A549 (cell line): ENCODE results near the gene PAQR5. TPM values are rescaled to one million over a fixed set of nuclear protein-coding genes. Genes with fewer than 3 reads are reported as not detected.
A peak's percentile ranks its signal among the peaks of the same experiment; 100 is the strongest.

Experiments used
- ATAC-seq, 2 experiments: fragments of 200-7000 bp in 1 of 2; fragments of >200 bp in 1 of 2; cut with Nextera tagmentation in 1 of 2; cut with Tn5 transposase in 1 of 2; 3 replicates each; pipeline versions ENCODE4 v1.8.0 to v1.9.1; 2018 to 2020; ENCODE audit warnings: mild to moderate bottlenecking in 1 of 2, moderate library complexity in 1 of 2
- CTCF ChIA-PET: fragments of 300-600 bp; sonication (Branson Sonifier 250); formaldehyde crosslinking; extraction: SDS; loops from one replicate; lab custom pipeline; 2021; ENCODE audit warnings: antibody characterized with exemption, inconsistent platforms; lab: Yijun Ruan, JAX
- POLR2A ChIA-PET: fragments of 350-600 bp; formaldehyde crosslinking; extraction: SDS; loops from one replicate; lab custom pipeline; 2021; ENCODE audit warnings: antibody characterized with exemption, inconsistent platforms; lab: Yijun Ruan, JAX
- DNase-seq, 2 experiments: peaks; one replicate each; pipeline versions ENCODE4 v3.0.0 to v3.0.0-alpha.2; 2011 to 2016; ENCODE audit warnings: low read depth in 1 of 2, low spot score in 1 of 2
- FAIRE-seq: peaks from 2 replicates; lab custom pipeline; 2011; peaks lifted over from hg19 to GRCh38; lab: Jason Lieb, UNC
- H3K27ac ChIP-seq, 2 experiments: fragments of >200 bp; sonication (Bioruptor Twin); formaldehyde crosslinking; 3 replicates each; pipeline ENCODE4 v1.5.1; 2016 to 2017
- H3K4me1 ChIP-seq: fragments of >200 bp; sonication (Bioruptor Twin); formaldehyde crosslinking; 3 replicates; pipeline ENCODE4 v1.6.1; 2016
- H3K4me2 ChIP-seq: fragments of >200 bp; sonication (Bioruptor Twin); formaldehyde crosslinking; 3 replicates; pipeline ENCODE4 v1.6.1; 2016
- H3K4me3 ChIP-seq: fragments of >200 bp; sonication (Bioruptor Twin); formaldehyde crosslinking; 3 replicates; pipeline ENCODE4 v1.5.1; 2016
- H3K9me3 ChIP-seq: fragments of >200 bp; sonication (Bioruptor Twin); formaldehyde crosslinking; 3 replicates; pipeline ENCODE4 v1.6.1; 2016
- BHLHE40 ChIP-seq: IDR thresholded peaks from 2 replicates; pipeline ENCODE4 v1.6.1; 2012; ENCODE audit warnings: low read depth, low read length, inconsistent platforms
- CBX2 ChIP-seq: fragments of 200-600 bp; sonication (generic); IDR thresholded peaks from 2 replicates; pipeline ENCODE4 v1.6.1; 2016; ENCODE audit warnings: low read depth, mild to moderate bottlenecking, borderline replicate concordance
- CEBPB ChIP-seq, 2 experiments: fragments of >200 bp in 1 of 2; sonication (Bioruptor Twin) in 1 of 2; formaldehyde crosslinking in 1 of 2; IDR thresholded peaks; 2 replicates each; pipeline ENCODE4 v1.6.1; 2012 to 2016
- CTCF ChIP-seq: fragments of >200 bp; sonication (Bioruptor Twin); formaldehyde crosslinking; IDR thresholded peaks from 3 replicates; pipeline ENCODE4 v1.5.1; 2016
- E2F6 ChIP-seq: IDR thresholded peaks from 2 replicates; pipeline ENCODE4 v1.6.1; 2012; ENCODE audit warnings: low read depth, borderline replicate concordance
- ELK1 ChIP-seq: fragments of 150-350 bp; IDR thresholded peaks from 2 replicates; pipeline ENCODE4 v1.6.1; 2014; ENCODE audit warnings: low read depth, mild to moderate bottlenecking, low read length
- FOSL2 ChIP-seq, 2 experiments: fragments of 450-650 bp in 1 of 2; fragments of >200 bp in 1 of 2; sonication (Bioruptor Twin) in 1 of 2; formaldehyde crosslinking; IDR thresholded peaks; 2 replicates each; pipeline versions ENCODE4 v1.5.0 to v1.6.1; 2016 to 2020; ENCODE audit warnings: mild to moderate bottlenecking in 1 of 2, moderate library complexity in 1 of 2
- GATA3 ChIP-seq: IDR thresholded peaks from 2 replicates; pipeline ENCODE4 v1.6.1; 2012; ENCODE audit warnings: borderline replicate concordance
- HES2 ChIP-seq: fragments of >200 bp; sonication (Bioruptor Twin); formaldehyde crosslinking; IDR thresholded peaks from 2 replicates; pipeline ENCODE4 v1.6.1; 2016
- HEYL ChIP-seq: fragments of 250-450 bp; sonication (Bioruptor Pico); IDR thresholded peaks from 2 replicates; pipeline ENCODE4 v1.8.0; 2021; ENCODE audit warnings: mild to moderate bottlenecking, moderate library complexity
- HOXB13 ChIP-seq: fragments of 250-450 bp; sonication (Bioruptor Pico); IDR thresholded peaks from 2 replicates; pipeline ENCODE4 v1.5.0; 2020; ENCODE audit warnings: low read depth, mild to moderate bottlenecking, moderate library complexity
- JUN ChIP-seq, 2 experiments: fragments of >200 bp; sonication (Bioruptor Twin); formaldehyde crosslinking; IDR thresholded peaks; 2 replicates in 1 of 2; 3 replicates in 1 of 2; pipeline ENCODE4 v1.6.1; 2016 to 2017
- MAX ChIP-seq: IDR thresholded peaks from 2 replicates; pipeline ENCODE4 v1.6.1; 2012
- MAZ ChIP-seq: fragments of 150-350 bp; IDR thresholded peaks from 2 replicates; pipeline ENCODE4 v1.6.1; 2014; ENCODE audit warnings: antibody characterized with exemption, low read depth, low read length, borderline replicate concordance
- MYC ChIP-seq: IDR thresholded peaks from 2 replicates; pipeline ENCODE4 v1.6.1; 2012; ENCODE audit warnings: mild to moderate bottlenecking, inconsistent platforms, low read length, improper control_type of control experiment, borderline replicate concordance
- NFE2L2 ChIP-seq: fragments of 150-350 bp; conservative IDR thresholded peaks from 2 replicates; pipeline ENCODE4 v1.6.1; 2014; ENCODE audit warnings: low read length
- NPAS2 ChIP-seq: fragments of 250-450 bp; sonication (Bioruptor Pico); IDR thresholded peaks from 2 replicates; pipeline ENCODE4 v1.8.0; 2022; ENCODE audit warnings: mild to moderate bottlenecking, moderate library complexity, borderline replicate concordance
- NR3C1 ChIP-seq: fragments of >200 bp; sonication (Bioruptor Twin); formaldehyde crosslinking; IDR thresholded peaks from 3 replicates; pipeline ENCODE4 v1.6.1; 2017
- POLR2A ChIP-seq: IDR thresholded peaks from 2 replicates; pipeline ENCODE4 v1.6.1; 2012; ENCODE audit warnings: mild to moderate bottlenecking, low read length
- RAD21 ChIP-seq, 2 experiments: fragments of >200 bp in 1 of 2; sonication (Bioruptor Twin) in 1 of 2; formaldehyde crosslinking in 1 of 2; IDR thresholded peaks in 1 of 2; conservative IDR thresholded peaks in 1 of 2; 2 replicates in 1 of 2; 3 replicates in 1 of 2; pipeline ENCODE4 v1.6.1; 2012 to 2018; ENCODE audit warnings: inconsistent platforms in 1 of 2
- RFX5 ChIP-seq: fragments of 450-650 bp; IDR thresholded peaks from 2 replicates; pipeline ENCODE4 v1.7.1; 2014; ENCODE audit warnings: antibody characterized with exemption, mild to moderate bottlenecking, moderate library complexity
- SMC3 ChIP-seq: fragments of >200 bp; sonication (Bioruptor Twin); formaldehyde crosslinking; IDR thresholded peaks from 3 replicates; pipeline ENCODE4 v1.6.1; 2018; ENCODE audit warnings: inconsistent platforms
- USF2 ChIP-seq: fragments of 450-650 bp; IDR thresholded peaks from 2 replicates; pipeline ENCODE4 v1.6.1; 2014; ENCODE audit warnings: antibody characterized with exemption
- ZSCAN20 ChIP-seq: fragments of 250-450 bp; sonication (Bioruptor Pico); IDR thresholded peaks from 2 replicates; pipeline ENCODE4 v1.8.0; 2022; ENCODE audit warnings: mild to moderate bottlenecking, moderate library complexity
- WGBS: methylation state at CpG from one replicate; pipeline ENCODE4 v1.1.6; 2017; ENCODE audit errors: missing lambda C conversion rate; 5-methylcytosine and 5-hydroxymethylcytosine counted together
- polyA plus RNA-seq, 4 experiments: library from polyadenylated mRNA; depleted of rRNA in 3 of 4; stranded (reverse); fragments of >200 nt; fragmentation: RNase III in 1 of 4; extraction: RNeasy Plus Mini Kit Qiagen cat#74134 plus additional on column Dnase treatment in 1 of 4; gene quantifications; 2 replicates in 3 of 4; 3 replicates in 1 of 4; pipeline ENCODE4 v1.2.3, GENCODE V29; 2011 to 2017

Gene PAQR5
- polyA plus RNA-seq, 2 of the 4 experiments (the other 2 are of a cell fraction) = 104 to 114 TPM

DNA sequence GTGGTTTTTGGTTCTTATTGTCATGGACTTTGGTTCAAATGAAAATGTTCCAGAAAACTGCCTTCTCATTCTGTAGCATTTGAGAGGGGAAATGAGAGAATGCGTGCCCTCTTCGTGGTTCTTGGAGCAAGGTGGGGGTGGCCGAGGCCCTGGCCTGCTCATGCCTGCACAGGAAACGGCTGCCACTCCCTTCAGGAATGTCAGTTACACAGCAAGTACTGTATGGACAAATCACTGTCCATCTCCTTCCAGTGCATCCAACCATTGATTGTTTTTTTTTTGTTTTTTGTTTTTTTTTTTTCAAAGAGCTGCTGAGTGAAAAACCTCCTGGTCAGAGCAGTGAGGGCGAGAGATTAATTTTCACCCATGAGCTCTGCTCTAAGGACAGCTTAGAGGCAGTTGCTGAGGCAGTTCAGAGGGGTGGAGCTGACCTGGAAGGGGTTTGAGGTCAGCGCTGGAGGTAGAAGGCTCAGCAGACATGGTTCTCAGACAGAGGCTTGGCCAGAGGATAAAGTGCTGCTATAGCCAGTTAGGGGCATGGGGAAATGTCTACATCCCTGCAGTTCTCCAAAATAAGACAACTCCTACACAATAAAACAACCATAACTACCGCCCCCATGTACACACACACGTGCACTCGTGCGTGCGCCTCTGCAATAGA, 95.2 kb downstream of the PAQR5 start:
- ATAC-seq (peak; percentile 42 to 65; a peak in 5 of 6 replicates), DNase-seq (peak in 1 of 2 experiments; percentile 42), FAIRE-seq (no peak)
- ChIA-PET POLR2A (interaction anchor here (0.6 to 1.4 kb wide), 4 partner anchors 69 to 305 kb away, joined by 3 to 4 read pairs (median 4); no protein-coding TSS in a partner anchor), CTCF (interaction anchor here (0.6 to 13.9 kb wide), 68 partner anchors 9 to 896 kb away, joined by 3 to 198 read pairs (median 7); partner anchors contain the start of genes GLCE and KIF23)
- WGBS = 52% methylated on average over 11 of the region's 11 CpGs
- Histone ChIP-seq H3K4me2 (peak overlapping the region; percentile 41), H3K9me3 (no peaks in the 10 kb centered on the region), H3K4me1 (peaks cover 26% of the 10 kb centered on the region), H3K4me3 (no peak overlapping the region), H3K27ac (peak overlapping the region; percentile 24 to 66; a peak in 5 of 6 replicates)
- TF ChIP-seq ZSCAN20 = no peak
- no peak for TF ChIP-seq FOSL2 (IDR thresholded peaks at IDR 0.05)
- TF ChIP-seq FOSL2 (CRISPR knock-in tag; IDR thresholded peaks at IDR 0.05) = no peak
- no peak for TF ChIP-seq NR3C1
- no peak for TF ChIP-seq POLR2A

GRCh38 chr15:69394556-69395282, 96.0 kb downstream of the PAQR5 start:
- H3K27ac ChIP-seq = peak overlapping the region; percentile 24 to 66; a peak in 5 of 6 replicates
- FAIRE-seq (peak; percentile 63), ATAC-seq (peak; percentile 81 to 93), DNase-seq (peak; percentile 74 to 93)
- 41% methylated on average over 36 of the region's 36 CpGs for WGBS
- H3K4me1 ChIP-seq = peaks cover 26% of the 10 kb centered on the region
- no peak overlapping the region for H3K4me3 ChIP-seq
- CTCF ChIA-PET = interaction anchor here (0.6 to 13.9 kb wide), 91 partner anchors 10 to 896 kb away, joined by 3 to 198 read pairs (median 5); partner anchors contain the start of genes GLCE, KIF23 and RPLP1
- no peak for TF ChIP-seq NR3C1
- TF ChIP-seq NPAS2 (CRISPR knock-in tag) = no peak
- TF ChIP-seq BHLHE40 = peak; percentile 57; the same call in 1 of the 2 replicates
- no peak for TF ChIP-seq MAZ
- no peak for TF ChIP-seq HOXB13 (CRISPR knock-in tag)
- peak; percentile 97 for TF ChIP-seq MAX
- TF ChIP-seq SMC3 = peak; percentile 96
- TF ChIP-seq NFE2L2 = 0 out of 2 replicates have a peak, but pooled peaks have one; percentile 8
- TF ChIP-seq FOSL2 (IDR thresholded peaks at IDR 0.05) = no peak
- no peak for TF ChIP-seq FOSL2 (CRISPR knock-in tag; IDR thresholded peaks at IDR 0.05)
- peak; percentile 75; the same call in 1 of the 2 replicates for TF ChIP-seq E2F6
- TF ChIP-seq CBX2 = no peak
- no peak for TF ChIP-seq ELK1
- no peak for TF ChIP-seq GATA3
- peak; percentile 92 to 94 for TF ChIP-seq RAD21 (conservative IDR thresholded peaks at IDR 0.05 in 1 of 2, IDR thresholded peaks at IDR 0.05 in 1 of 2)
- no peak for TF ChIP-seq RFX5
- no peak for TF ChIP-seq HES2
- TF ChIP-seq CTCF = peak; percentile 90
- TF ChIP-seq USF2 = peak; percentile 73
- TF ChIP-seq CEBPB (IDR thresholded peaks at IDR 0.05) = no peak
- peak; percentile 94 for TF ChIP-seq MYC
- TF ChIP-seq JUN (IDR thresholded peaks at IDR 0.05) = peak in 1 of 2 experiments; percentile 35; a peak in 2 of 5 replicates
- TF ChIP-seq HEYL = no peak
- peak overlapping the region; percentile 41 for H3K4me2 ChIP-seq
- no peaks in the 10 kb centered on the region for H3K9me3 ChIP-seq
- POLR2A ChIA-PET = interaction anchor here (0.6 to 1.2 kb wide), 3 partner anchors 68 to 306 kb away, joined by 3 to 4 read pairs (median 3); no protein-coding TSS in a partner anchor
